K562 (cell line): ENCODE results near the gene GATA2. TPM values are rescaled to one million over a fixed set of nuclear protein-coding genes. Genes with fewer than 3 reads are reported as not detected.
A peak's percentile ranks its signal among the peaks of the same experiment; 100 is the strongest.

ENCODE experiments used
- ATAC-seq: fragments of 200-7000 bp; cut with Tn5 transposase; 3 replicates; pipeline ENCODE4 v1.9.1; 2020; ENCODE audit warnings: moderate library complexity
- BruUV-seq: library from RNA; stranded (reverse); fragments of 400-500 nt; replicated peaks from 2 replicates; lab custom pipeline; 2021; lab: Mats Ljungman, UMichigan
- CTCF ChIA-PET: fragments of 300-600 bp; formaldehyde crosslinking; extraction: SDS; loops from one replicate; lab custom pipeline; 2021; ENCODE audit warnings: low intra/inter-chr PET ratio; lab: Yijun Ruan, JAX
- POLR2A ChIA-PET: fragments of 300-600, 350-650 bp; sonication (Branson Sonifier 250); formaldehyde crosslinking; extraction: SDS; loops from one replicate; lab custom pipeline; 2021; ENCODE audit warnings: antibody characterized with exemption, inconsistent platforms; lab: Yijun Ruan, JAX
- DNase-seq, 4 experiments: peaks; one replicate each; pipeline versions ENCODE4 v3.0.0 to v3.0.0-alpha.2; 2011 to 2018; ENCODE audit warnings: low spot score in 3 of 4, mixed read lengths in 3 of 4; ENCODE audit errors: extremely low read depth in 1 of 4
- FAIRE-seq: peaks from 2 replicates; lab custom pipeline; 2011; peaks lifted over from hg19 to GRCh38; lab: Jason Lieb, UNC
- H2AFZ ChIP-seq: 2 replicates; pipeline ENCODE4 v1.6.0; 2011; ENCODE audit warnings: low read depth, low read length, control low read depth, inconsistent platforms
- H3K27ac ChIP-seq: fragments of 200-600 bp; 3 replicates; pipeline ENCODE4 v1.8.0; 2011; ENCODE audit warnings: low read depth, mild to moderate bottlenecking, control low read depth, inconsistent platforms, low read length, moderate library complexity, mixed read lengths; ENCODE audit errors: extremely low read depth
- H3K27me3 ChIP-seq, 2 experiments: fragments of 300-600 bp in 1 of 2; 2 replicates in 1 of 2; 3 replicates in 1 of 2; pipeline versions ENCODE4 v1.6.0 to v1.8.0; 2011; ENCODE audit warnings: inconsistent platforms in 2 of 2, low read length in 2 of 2, mild to moderate bottlenecking in 1 of 2, mixed read lengths in 1 of 2, moderate library complexity in 1 of 2; ENCODE audit not compliant: control insufficient read depth in 2 of 2, insufficient read depth in 2 of 2
- H3K36me3 ChIP-seq: fragments of 300-600 bp; 3 replicates; pipeline ENCODE4 v1.8.0; 2011; ENCODE audit warnings: mild to moderate bottlenecking, low read length, inconsistent platforms; ENCODE audit not compliant: control insufficient read depth, insufficient read depth
- H3K4me1 ChIP-seq, 2 experiments: fragments of 200-600 bp in 1 of 2; replicated peaks in 1 of 2; 2 replicates in 1 of 2; 3 replicates in 1 of 2; pipeline versions ENCODE4 v1.5.1 to v1.8.0; 2011; ENCODE audit warnings: inconsistent platforms in 2 of 2, low read length in 2 of 2, mild to moderate bottlenecking in 1 of 2, mixed read lengths in 1 of 2, moderate library complexity in 1 of 2; ENCODE audit not compliant: control insufficient read depth in 2 of 2, insufficient read depth in 2 of 2
- H3K4me2 ChIP-seq: 2 replicates; pipeline ENCODE4 v1.6.1; 2011; ENCODE audit warnings: low read length, control low read depth, inconsistent platforms, mixed read lengths; ENCODE audit not compliant: insufficient read depth
- H3K4me3 ChIP-seq: fragments of 200-600 bp; sonication (generic), shearing (Covaris generic); 2 replicates; pipeline ENCODE4 v1.5.1; 2016; ENCODE audit warnings: control low read depth, inconsistent platforms
- H3K79me2 ChIP-seq: fragments of 200-600 bp; 3 replicates; pipeline ENCODE4 v1.8.0; 2011; ENCODE audit warnings: low read length, inconsistent platforms; ENCODE audit not compliant: control insufficient read depth, insufficient read depth
- H3K9ac ChIP-seq, 2 experiments: 2 replicates each; pipeline versions ENCODE4 v1.6.0 to v1.6.1; 2011; ENCODE audit warnings: low read depth in 2 of 2, low read length in 2 of 2, control low read depth in 1 of 2, inconsistent platforms in 1 of 2, mild to moderate bottlenecking in 1 of 2, mixed read lengths in 1 of 2; ENCODE audit not compliant: insufficient read depth in 1 of 2
- H3K9me1 ChIP-seq: one replicate; pipeline ENCODE4 v1.6.0; 2011; ENCODE audit warnings: inconsistent platforms, mild to moderate bottlenecking, low read length, moderate library complexity; ENCODE audit not compliant: control insufficient read depth, insufficient read depth
- H3K9me3 ChIP-seq: replicated peaks from 2 replicates; pipeline ENCODE4 v1.5.1; 2011; ENCODE audit warnings: low read depth, low read length, inconsistent platforms; ENCODE audit not compliant: control insufficient read depth, insufficient read depth
- H4K20me1 ChIP-seq: replicated peaks from 2 replicates; pipeline ENCODE4 v1.6.1; 2011; ENCODE audit warnings: low read length, inconsistent platforms, mixed read lengths; ENCODE audit not compliant: control insufficient read depth, insufficient read depth
- CEBPB ChIP-seq: fragments of 450-650 bp; IDR thresholded peaks from 2 replicates; pipeline ENCODE4 v1.6.1; 2016; ENCODE audit warnings: missing genetic modification characterization, missing compliant biosample characterization
- CTCFL ChIP-seq: IDR thresholded peaks from 2 replicates; pipeline ENCODE4 v1.6.1; 2011; ENCODE audit warnings: borderline replicate concordance, low read depth, mild to moderate bottlenecking, moderate library complexity, low read length; ENCODE audit not compliant: insufficient read depth, poor library complexity, severe bottlenecking
- HDAC6 ChIP-seq: IDR thresholded peaks from 2 replicates; pipeline ENCODE4 v1.6.1; 2012; ENCODE audit warnings: low read depth, mild to moderate bottlenecking, control low read depth, inconsistent platforms, low read length, moderate library complexity
- HSF4 ChIP-seq: fragments of 250-450 bp; sonication (Bioruptor Pico); IDR thresholded peaks from 2 replicates; pipeline ENCODE4 v2.1.2; 2022; ENCODE audit warnings: mild to moderate bottlenecking, moderate library complexity, borderline replicate concordance
- KDM5B ChIP-seq: fragments of 200-600 bp; sonication (generic); IDR thresholded peaks from 2 replicates; pipeline ENCODE4 v1.6.1; 2012; ENCODE audit warnings: low read depth, mild to moderate bottlenecking, moderate library complexity, low read length, control low read depth, inconsistent platforms; ENCODE audit not compliant: insufficient replicate concordance
- MNT ChIP-seq, 2 experiments: fragments of 450-650 bp; conservative IDR thresholded peaks; 2 replicates each; pipeline ENCODE4 v1.6.1; 2017; ENCODE audit warnings: mild to moderate bottlenecking in 2 of 2, moderate library complexity in 2 of 2
- NONO ChIP-seq, 2 experiments: fragments of 200-400 bp in 1 of 2; fragments of 450-650 bp in 1 of 2; formaldehyde crosslinking in 1 of 2; IDR thresholded peaks; 2 replicates each; pipeline ENCODE4 v1.6.1; 2017; ENCODE audit warnings: low read depth in 2 of 2, mild to moderate bottlenecking in 2 of 2, moderate library complexity in 2 of 2, low read length in 1 of 2
- SMARCA4 ChIP-seq: fragments of 450-650 bp; IDR thresholded peaks from 2 replicates; pipeline ENCODE4 v1.6.1; 2016
- TFE3 ChIP-seq: fragments of 450-650 bp; formaldehyde crosslinking; IDR thresholded peaks from 2 replicates; pipeline ENCODE4 v1.4.0; 2020; ENCODE audit warnings: mild to moderate bottlenecking, mixed read lengths
- USF2 ChIP-seq: sonication (generic); formaldehyde crosslinking; IDR thresholded peaks from 2 replicates; pipeline ENCODE4 v1.5.0; 2020; ENCODE audit warnings: missing genetic modification reagents
- XRCC3 ChIP-seq: fragments of 450-650 bp; IDR thresholded peaks from 2 replicates; pipeline ENCODE4 v1.6.1; 2017; ENCODE audit warnings: mild to moderate bottlenecking, moderate library complexity
- ZNF347 ChIP-seq: fragments of 450-650 bp; formaldehyde crosslinking; IDR thresholded peaks from 2 replicates; pipeline ENCODE4 v1.4.0; 2020; ENCODE audit warnings: low read depth, mild to moderate bottlenecking, moderate library complexity
- ZNF583 ChIP-seq: fragments of 250-450 bp; sonication (Bioruptor Pico); IDR thresholded peaks from 2 replicates; pipeline ENCODE4 v1.4.0; 2020
- WGBS: fragments of 100-300 bp; shearing (Covaris generic); methylation state at CpG from one replicate; pipeline ENCODE4 v1.1.6; 2016; ENCODE audit warnings: low coverage, mixed read lengths; ENCODE audit not compliant: insufficient coverage; ENCODE audit errors: missing lambda C conversion rate; 5-methylcytosine and 5-hydroxymethylcytosine counted together
- in situ Hi-C: fragments of 300-500 bp; cut with MboI; formaldehyde crosslinking; loops from 4 replicates; pipeline ENCODE4 v1.15.0; 2018; ENCODE audit warnings: inconsistent platforms, mixed read lengths
- intact Hi-C: fragments of 100-400 bp; cut with micrococcal nuclease; formaldehyde crosslinking; loops from 2 replicates; pipeline ENCODE4 v1.14.2; 2022
- polyA plus RNA-seq, 8 experiments: library from polyadenylated mRNA; depleted of rRNA in 4 of 8; stranded (reverse) in 5 of 8; unstranded in 3 of 8; fragments of >200 nt; fragmentation: Nextera tagmentation in 2 of 8; fragmentation: Illumina TruSeq in 1 of 8; extraction: Ambion mirVana in 2 of 8; extraction: Trizol in 1 of 8; gene quantifications; 2 replicates each; pipeline versions ENCODE4 v1.2.1 to v1.2.3, GENCODE V29; 2011 to 2014; ENCODE audit warnings: inconsistent platforms in 1 of 8, missing spikeins in 1 of 8
- total RNA-seq, 7 experiments: library from RNA; depleted of rRNA in 6 of 7; stranded (reverse); fragments of >200 nt in 6 of 7; fragmentation: Illumina TruSeq in 2 of 7; extraction: Trizol in 2 of 7; gene quantifications; 2 replicates each; pipeline versions ENCODE4 v1.2.1 to v1.2.3, GENCODE V29; 2011 to 2021; ENCODE audit warnings: low replicate concordance in 1 of 7

Gene GATA2
- total and polyA plus RNA-seq, 9 of the 15 experiments (the other 6 are each of a cell fraction or from before 2014, with no cell fraction given), result 8.5 to 218 (median 50.8) TPM

- H2AFZ ChIP-seq, result peak overlapping the region; percentile 81
- TF ChIP-seq HSF4 (CRISPR knock-in tag) (no peak), USF2 (0 out of 2 replicates have a peak, but pooled peaks have one; percentile 15), NONO (IDR thresholded peaks at IDR 0.05; ENCODE audit: low read depth in 2 of 2, low read length in 1 of 2) (no peak), ZNF583 (CRISPR knock-in tag) (no peak), KDM5B (no peak), TFE3 (peak; percentile 72), CTCFL (no peak), XRCC3 (no peak), MNT (conservative IDR thresholded peaks at IDR 0.05) (no peak), HDAC6 (no peak), ZNF347 (CRISPR knock-in tag) (no peak), CEBPB (tag) (0 out of 2 replicates have a peak, but pooled peaks have one; percentile 41), SMARCA4 (no peak)
These were observed 44.2 kb upstream of the GATA2 start for GRCh38 chr3:128537091-128537703.

More at GRCh38 chr3:128537091-128537703, 44.2 kb upstream of the GATA2 start:
- Histone ChIP-seq H3K9me3 (no peaks in the 10 kb centered on the region), H3K4me2 (no peak overlapping the region), H4K20me1 (no peaks in the 10 kb centered on the region), H3K79me2 (no peaks in the 10 kb centered on the region), H3K27me3 (no peaks in the 10 kb centered on the region), H3K36me3 (no peaks in the 10 kb centered on the region), H3K9me1 (no peaks in the 10 kb centered on the region), H3K9ac (no peak overlapping the region), H3K27ac (no peak overlapping the region), H3K4me3 (no peak overlapping the region), H3K4me1 (peaks cover 17 to 22% of the 10 kb centered on the region in 2 experiments)
- no TSS peak for BruUV-seq
- CTCF ChIA-PET, result interaction anchor here (0.6 kb wide), 1 partner anchor 82 kb away, joined by 3 read pairs; no protein-coding TSS in a partner anchor
- no peak for FAIRE-seq
- ATAC-seq, result peak; percentile 24; the same call in 2 of the 3 replicates
- intact Hi-C loops, result no loop called here
- WGBS, result 46% methylated on average over 4 of the region's 4 CpGs
- DNase-seq, result no peak
- in situ Hi-C loops, result no loop called here
- POLR2A ChIA-PET, result no interaction called here
